IMR-90 (cell line): ENCODE results near the gene AUTS2. TPM values are rescaled to one million over a fixed set of nuclear protein-coding genes. Genes with fewer than 3 reads are reported as not detected.

Experiments used
- ATAC-seq: fragments of 200-7000 bp; cut with Tn5 transposase; 2 replicates; pipeline ENCODE4 v1.9.1; 2020; ENCODE audit warnings: low read depth, mild to moderate bottlenecking, moderate library complexity
- BruUV-seq: library from RNA; stranded (reverse); fragments of 400-500 nt; replicated peaks from 2 replicates; lab custom pipeline; 2021; lab: Mats Ljungman, UMichigan
- CTCF ChIA-PET: fragments of 300-600 bp; formaldehyde crosslinking; extraction: SDS; loops from one replicate; lab custom pipeline; 2021; ENCODE audit warnings: antibody characterized with exemption; lab: Yijun Ruan, JAX
- POLR2A ChIA-PET: fragments of 300-600 bp; sonication (Branson Sonifier 250); formaldehyde crosslinking; loops from one replicate; lab custom pipeline; 2022; ENCODE audit warnings: antibody characterized with exemption; ENCODE audit not compliant: unreplicated experiment; lab: Charles Lee
- DNase-seq: peaks from one replicate; pipeline ENCODE4 v3.0.0; 2013
- H2AFZ ChIP-seq: replicated peaks from 2 replicates; pipeline ENCODE3; 2013; ENCODE audit warnings: low read length, mild to moderate bottlenecking; ENCODE audit not compliant: poor library complexity
- H2AK5ac ChIP-seq: 2 replicates; pipeline ENCODE4 v1.6.1; 2013; ENCODE audit warnings: low read depth, low read length, inconsistent platforms
- H2AK9ac ChIP-seq: replicated peaks from 2 replicates; pipeline ENCODE3; 2013; ENCODE audit warnings: mild to moderate bottlenecking, low read depth, low read length, moderate library complexity; ENCODE audit not compliant: poor library complexity
- H2BK120ac ChIP-seq: 2 replicates; pipeline ENCODE4 v1.6.1; 2013; ENCODE audit warnings: low read depth, low read length, inconsistent platforms
- H2BK15ac ChIP-seq: 3 replicates; pipeline ENCODE4 v1.6.1; 2013; ENCODE audit warnings: low read depth, low read length, inconsistent platforms
- H2BK20ac ChIP-seq: 2 replicates; pipeline ENCODE4 v1.6.1; 2013; ENCODE audit warnings: low read depth, mild to moderate bottlenecking, inconsistent platforms, low read length, moderate library complexity
- H2BK5ac ChIP-seq: 2 replicates; pipeline ENCODE4 v1.6.1; 2013; ENCODE audit warnings: mild to moderate bottlenecking, low read depth, low read length, inconsistent platforms; ENCODE audit not compliant: poor library complexity, severe bottlenecking
- H3K14ac ChIP-seq: replicated peaks from 2 replicates; pipeline ENCODE4 v1.6.1; 2013; ENCODE audit warnings: low read depth, low read length, inconsistent platforms
- H3K18ac ChIP-seq: 2 replicates; pipeline ENCODE4 v1.6.1; 2013; ENCODE audit warnings: low read depth, low read length, control low read depth
- H3K23ac ChIP-seq: 2 replicates; pipeline ENCODE4 v1.6.1; 2013; ENCODE audit warnings: low read depth, low read length, inconsistent platforms
- H3K27ac ChIP-seq: 2 replicates; pipeline ENCODE4 v1.5.1; 2013; ENCODE audit warnings: mild to moderate bottlenecking, control low read depth, low read length; ENCODE audit not compliant: insufficient read depth
- H3K27me3 ChIP-seq: 2 replicates; pipeline ENCODE4 v1.6.1; 2013; ENCODE audit warnings: low read length; ENCODE audit not compliant: control insufficient read depth, insufficient read depth
- H3K36me3 ChIP-seq: 2 replicates; pipeline ENCODE4 v1.6.1; 2013; ENCODE audit warnings: low read length, mixed read lengths; ENCODE audit not compliant: control insufficient read depth, insufficient read depth
- H3K4ac ChIP-seq: 2 replicates; pipeline ENCODE4 v1.6.1; 2013; ENCODE audit warnings: low read depth, low read length, inconsistent platforms
- H3K4me1 ChIP-seq: 2 replicates; pipeline ENCODE4 v1.6.1; 2013; ENCODE audit warnings: low read length, mixed read lengths; ENCODE audit not compliant: control insufficient read depth, insufficient read depth
- H3K4me2 ChIP-seq: 2 replicates; pipeline ENCODE4 v1.6.1; 2013; ENCODE audit warnings: low read depth, mild to moderate bottlenecking, control low read depth, low read length, moderate library complexity
- H3K4me3 ChIP-seq: 2 replicates; pipeline ENCODE4 v1.5.1; 2013; ENCODE audit warnings: low read depth, mild to moderate bottlenecking, control low read depth, low read length, moderate library complexity; ENCODE audit not compliant: insufficient read depth
- H3K56ac ChIP-seq: 2 replicates; pipeline ENCODE4 v1.6.1; 2013; ENCODE audit warnings: low read length, inconsistent platforms; ENCODE audit not compliant: insufficient read depth; ENCODE audit errors: extremely low read depth
- H3K79me1 ChIP-seq, 2 experiments: 2 replicates each; pipeline ENCODE4 v1.6.1; 2013; ENCODE audit warnings: low read length in 2 of 2, inconsistent platforms in 1 of 2, low read depth in 1 of 2
- H3K9ac ChIP-seq: 2 replicates; pipeline ENCODE4 v1.6.1; 2013; ENCODE audit warnings: low read depth, low read length, control low read depth
- H3K9me1 ChIP-seq: 2 replicates; pipeline ENCODE4 v1.6.1; 2013; ENCODE audit warnings: low read length, inconsistent platforms; ENCODE audit not compliant: insufficient read depth
- H3K9me3 ChIP-seq: 2 replicates; pipeline ENCODE4 v1.6.1; 2013; ENCODE audit warnings: low read length; ENCODE audit not compliant: control insufficient read depth, insufficient read depth
- H4K20me1 ChIP-seq: 2 replicates; pipeline ENCODE4 v1.6.1; 2013; ENCODE audit warnings: low read length, inconsistent platforms; ENCODE audit not compliant: insufficient read depth
- H4K5ac ChIP-seq: 2 replicates; pipeline ENCODE4 v1.6.1; 2013; ENCODE audit warnings: mild to moderate bottlenecking, low read depth, low read length, control low read depth
- H4K8ac ChIP-seq, 2 experiments: 2 replicates each; pipeline ENCODE4 v1.6.1; 2013; ENCODE audit warnings: low read depth in 2 of 2, low read length in 2 of 2, control low read depth in 1 of 2, inconsistent platforms in 1 of 2
- H4K91ac ChIP-seq: 2 replicates; pipeline ENCODE4 v1.6.1; 2013; ENCODE audit warnings: low read depth, low read length, inconsistent platforms; ENCODE audit not compliant: insufficient read depth
- BHLHE40 ChIP-seq: fragments of 150-350 bp; IDR thresholded peaks from 2 replicates; pipeline ENCODE4 v1.6.1; 2016; ENCODE audit warnings: mild to moderate bottlenecking, low read depth, low read length
- CEBPB ChIP-seq: IDR thresholded peaks from 2 replicates; pipeline ENCODE4 v1.6.1; 2012; ENCODE audit warnings: low read depth, low read length, improper control_type of control experiment
- CHD1 ChIP-seq: IDR thresholded peaks from 2 replicates; pipeline ENCODE4 v1.6.1; 2012; ENCODE audit warnings: low read depth, low read length, improper control_type of control experiment
- ELK1 ChIP-seq: fragments of 150-350 bp; IDR thresholded peaks from 2 replicates; pipeline ENCODE4 v1.6.1; 2016; ENCODE audit warnings: low read depth, mild to moderate bottlenecking, low read length, moderate library complexity, borderline replicate concordance
- FOS ChIP-seq: fragments of 150-350 bp; IDR thresholded peaks from 2 replicates; pipeline ENCODE4 v1.6.1; 2016; ENCODE audit warnings: low read depth, low read length
- MAFK ChIP-seq: IDR thresholded peaks from 2 replicates; pipeline ENCODE4 v1.6.1; 2012; ENCODE audit warnings: low read depth, low read length, improper control_type of control experiment
- MAZ ChIP-seq: IDR thresholded peaks from 2 replicates; pipeline ENCODE4 v1.6.1; 2012; ENCODE audit warnings: low read depth, mild to moderate bottlenecking, low read length, improper control_type of control experiment, moderate library complexity, borderline replicate concordance
- MXI1 ChIP-seq: IDR thresholded peaks from 2 replicates; pipeline ENCODE4 v1.6.1; 2012; ENCODE audit warnings: low read depth, mild to moderate bottlenecking, low read length, moderate library complexity, borderline replicate concordance
- NFE2L2 ChIP-seq: fragments of 150-350 bp; IDR thresholded peaks from 2 replicates; pipeline ENCODE4 v1.6.1; 2016; ENCODE audit warnings: low read depth, mild to moderate bottlenecking, low read length
- POLR2A ChIP-seq: IDR thresholded peaks from 2 replicates; pipeline ENCODE4 v1.6.1; 2012; ENCODE audit warnings: mild to moderate bottlenecking, low read depth, low read length
- RAD21 ChIP-seq: IDR thresholded peaks from 2 replicates; pipeline ENCODE4 v1.6.1; 2012; ENCODE audit warnings: low read length, improper control_type of control experiment
- RCOR1 ChIP-seq: IDR thresholded peaks from 2 replicates; pipeline ENCODE4 v1.6.1; 2012; ENCODE audit warnings: mild to moderate bottlenecking, low read length, improper control_type of control experiment; ENCODE audit not compliant: insufficient replicate concordance
- RFX5 ChIP-seq: IDR thresholded peaks from 2 replicates; pipeline ENCODE4 v1.8.0; 2012; ENCODE audit warnings: low read depth, mild to moderate bottlenecking, low read length, moderate library complexity
- SMC3 ChIP-seq: fragments of 150-350 bp; IDR thresholded peaks from 2 replicates; pipeline ENCODE4 v1.6.1; 2016; ENCODE audit warnings: low read depth, mild to moderate bottlenecking, antibody characterized with exemption, low read length, moderate library complexity
- USF2 ChIP-seq: fragments of 150-350 bp; IDR thresholded peaks from 2 replicates; pipeline ENCODE4 v1.6.1; 2017; ENCODE audit warnings: mild to moderate bottlenecking, antibody characterized with exemption, low read length, low read depth
- WGBS, 2 experiments: methylation state at CpG; one replicate each; pipeline versions ENCODE4 v1.1.5 to v1.1.7; 2013; ENCODE audit warnings: missing lambda C conversion rate in 2 of 2; ENCODE audit not compliant: insufficient read length in 1 of 2; ENCODE audit errors: extremely low coverage in 2 of 2; 5-methylcytosine and 5-hydroxymethylcytosine counted together
- dilution Hi-C: fragments of 300-500 bp; cut with HindIII; formaldehyde crosslinking; loops from one replicate; pipeline ENCODE4 v1.14.3; 2018; ENCODE audit warnings: low sequenced_read_pairs; ENCODE audit not compliant: unreplicated experiment
- in situ Hi-C: fragments of 300-500 bp; cut with MboI; formaldehyde crosslinking; loops from 3 replicates; pipeline ENCODE4 v1.14.3; 2019; ENCODE audit warnings: low sequenced_read_pairs, inconsistent platforms, mixed read lengths
- intact Hi-C: fragments of 100-400 bp; cut with micrococcal nuclease; formaldehyde crosslinking; loops from 2 replicates; pipeline ENCODE4 v1.10.0; 2022
- polyA plus RNA-seq, 3 experiments: library from polyadenylated mRNA; depleted of rRNA; stranded (reverse); fragments of >200 nt; gene quantifications; 2 replicates each; pipeline ENCODE4 v1.2.3, GENCODE V29; 2012; ENCODE audit warnings: low replicate concordance in 1 of 3
- total RNA-seq: library from RNA; depleted of rRNA; stranded (reverse); fragments of >200 nt; gene quantifications from 2 replicates; pipeline ENCODE4 v1.2.3, GENCODE V29; 2012
- TF ChIP-seq, protein P1 (sequence below): conservative IDR thresholded peaks from 2 replicates; pipeline ENCODE4 v1.5.1; 2012; ENCODE audit warnings: mild to moderate bottlenecking, low read depth, low read length, improper control_type of control experiment

Gene AUTS2
- total and polyA plus RNA-seq, 2 of the 4 experiments (the other 2 are of a cell fraction), result 0.90 to 3.0 TPM

DNA sequence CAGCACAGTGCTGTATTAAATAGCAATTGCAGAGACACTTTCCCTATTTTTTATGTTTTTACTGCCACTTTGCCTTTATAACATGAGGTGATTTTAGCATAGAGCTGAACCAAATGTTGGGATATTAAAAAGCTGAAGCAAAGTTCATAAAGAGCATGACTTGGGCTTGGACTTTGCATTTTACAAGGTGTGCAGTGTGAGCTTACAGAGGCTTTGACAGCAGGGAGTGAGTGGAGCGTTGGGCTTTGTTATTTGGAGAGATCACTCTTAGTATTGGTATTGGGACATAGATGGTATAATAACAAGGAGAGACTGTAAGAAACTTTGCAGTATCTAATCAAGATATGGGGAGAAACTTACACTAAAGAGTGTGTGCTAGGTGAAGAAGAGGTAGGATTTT lies 449.1 kb downstream of the AUTS2 start:
- ChIA-PET POLR2A (no interaction called here), CTCF (no interaction called here)
- H4K91ac ChIP-seq, result no peak overlapping the region
- no peak overlapping the region for H2AK5ac ChIP-seq
- H3K23ac ChIP-seq, result no peak overlapping the region
- in situ Hi-C loops, result no loop called here
- H3K56ac ChIP-seq, result no peak overlapping the region
- no peak overlapping the region for H3K27ac ChIP-seq
- H3K14ac ChIP-seq, result no peak overlapping the region
- no peak overlapping the region for H4K8ac ChIP-seq
- no peak overlapping the region for H2AFZ ChIP-seq
- dilution Hi-C loops, result no loop called here
- H2BK5ac ChIP-seq, result no peak overlapping the region
- no peak overlapping the region for H4K5ac ChIP-seq
- H3K36me3 ChIP-seq, result no peaks in the 10 kb centered on the region
- H3K9ac ChIP-seq, result no peak overlapping the region
- H4K20me1 ChIP-seq, result no peaks in the 10 kb centered on the region
- H3K9me1 ChIP-seq, result no peaks in the 10 kb centered on the region
- intact Hi-C loops, result no loop called here
- no peak for ATAC-seq
- 20% methylated on average over 1 of the region's 1 CpG; no CpG with 5 or more reads in 1 of the 2 experiments for WGBS, 2 experiments
- H2BK20ac ChIP-seq, result no peak overlapping the region
- H3K4me2 ChIP-seq, result no peak overlapping the region
- H3K79me1 ChIP-seq, result no peaks in the 10 kb centered on the region
- H3K18ac ChIP-seq, result no peak overlapping the region
- no peak overlapping the region for H3K4ac ChIP-seq
- no peaks in the 10 kb centered on the region for H3K9me3 ChIP-seq
- H3K27me3 ChIP-seq, result no peaks in the 10 kb centered on the region
- DNase-seq, result no peak
- H3K4me3 ChIP-seq, result no peak overlapping the region
- no TSS peak for BruUV-seq
- no peaks in the 10 kb centered on the region for H3K4me1 ChIP-seq
- TF ChIP-seq NFE2L2, result no peak
- TF ChIP-seq, protein P1, sequence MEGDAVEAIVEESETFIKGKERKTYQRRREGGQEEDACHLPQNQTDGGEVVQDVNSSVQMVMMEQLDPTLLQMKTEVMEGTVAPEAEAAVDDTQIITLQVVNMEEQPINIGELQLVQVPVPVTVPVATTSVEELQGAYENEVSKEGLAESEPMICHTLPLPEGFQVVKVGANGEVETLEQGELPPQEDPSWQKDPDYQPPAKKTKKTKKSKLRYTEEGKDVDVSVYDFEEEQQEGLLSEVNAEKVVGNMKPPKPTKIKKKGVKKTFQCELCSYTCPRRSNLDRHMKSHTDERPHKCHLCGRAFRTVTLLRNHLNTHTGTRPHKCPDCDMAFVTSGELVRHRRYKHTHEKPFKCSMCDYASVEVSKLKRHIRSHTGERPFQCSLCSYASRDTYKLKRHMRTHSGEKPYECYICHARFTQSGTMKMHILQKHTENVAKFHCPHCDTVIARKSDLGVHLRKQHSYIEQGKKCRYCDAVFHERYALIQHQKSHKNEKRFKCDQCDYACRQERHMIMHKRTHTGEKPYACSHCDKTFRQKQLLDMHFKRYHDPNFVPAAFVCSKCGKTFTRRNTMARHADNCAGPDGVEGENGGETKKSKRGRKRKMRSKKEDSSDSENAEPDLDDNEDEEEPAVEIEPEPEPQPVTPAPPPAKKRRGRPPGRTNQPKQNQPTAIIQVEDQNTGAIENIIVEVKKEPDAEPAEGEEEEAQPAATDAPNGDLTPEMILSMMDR, result no peak
- no peak for TF ChIP-seq SMC3
- TF ChIP-seq RCOR1, result no peak
- TF ChIP-seq RAD21, result no peak
- TF ChIP-seq CEBPB, result no peak
- no peak for TF ChIP-seq ELK1
- no peak for TF ChIP-seq BHLHE40
- no peak for TF ChIP-seq USF2
- no peak for TF ChIP-seq MAZ
- no peak for TF ChIP-seq RFX5
- no peak for TF ChIP-seq FOS
- TF ChIP-seq POLR2A, result no peak
- TF ChIP-seq MAFK, result no peak
- no peak for TF ChIP-seq CHD1
- TF ChIP-seq MXI1, result no peak
- H2BK120ac ChIP-seq, result no peak overlapping the region
- H2AK9ac ChIP-seq, result no peak overlapping the region
- H2BK15ac ChIP-seq, result no peak overlapping the region
